GM23248 (cell line): ENCODE results near the gene CRK.

ENCODE experiments used
- EZH2 ChIP-seq: fragments of 200-600 bp; sonication (generic); IDR thresholded peaks from 2 replicates; pipeline ENCODE4 v1.6.1; 2018; ENCODE audit warnings: antibody characterized with exemption, mild to moderate bottlenecking; ENCODE audit not compliant: insufficient read depth, poor library complexity, severe bottlenecking
- EZH2phosphoT487 ChIP-seq: fragments of 200-600 bp; sonication (generic); IDR thresholded peaks from 2 replicates; pipeline ENCODE4 v1.6.1; 2018; ENCODE audit warnings: antibody characterized with exemption, moderate library complexity, mild to moderate bottlenecking, low read depth; ENCODE audit not compliant: insufficient read depth

- no peak for TF ChIP-seq EZH2
- TF ChIP-seq EZH2phosphoT487 = no peak
Measured at GRCh38 chr17:1431631-1432104, 24.4 kb downstream of the CRK start.
